Measurements from ENCODE around the gene NFE2L2. TPM values are rescaled to one million over a fixed set of nuclear protein-coding genes. Genes with fewer than 3 reads are reported as not detected.

NFE2L2 gene
- total RNA-seq, 1 experiment from 2014 or later: 104 TPM

GRCh38 chr2:177193240-177193639, 71.3 kb downstream of the NFE2L2 start:
- intact Hi-C loops (cut with micrococcal nuclease; ENCODE audit: unreplicated experiment): no loop called here
- POLR2A ChIA-PET: no interaction called here
- BruUV-seq (replicated peaks): no TSS peak

GRCh38 chr2:177192788-177193187, 71.7 kb downstream of the NFE2L2 start:
- DNase-seq (ENCODE audit: low read depth, low spot score) (no peak), ATAC-seq (no peak)
- POLR2A ChIA-PET: no interaction called here
- H3K36me3 ChIP-seq (ENCODE audit: control insufficient read depth, insufficient read depth, low read length): no peaks in the 10 kb centered on the region
- no peak overlapping the region for H3K4me3 ChIP-seq (ENCODE audit: low read depth in 2 of 2, low read length in 2 of 2)
- no peaks in the 10 kb centered on the region for H3K9me3 ChIP-seq (ENCODE audit: control insufficient read depth, insufficient read depth, low read depth, low read length)
- no peak overlapping the region for H3K27ac ChIP-seq (ENCODE audit: low read length)
- BruUV-seq (replicated peaks): no TSS peak
- no peaks in the 10 kb centered on the region for H3K27me3 ChIP-seq (ENCODE audit: control insufficient read depth, insufficient read depth, low read length)
- TF ChIP-seq REST (IDR thresholded peaks at IDR 0.05; ENCODE audit: insufficient read depth in 1 of 2, low read depth in 2 of 2, low read length in 1 of 2) (no peak), SIN3A (IDR thresholded peaks at IDR 0.05; ENCODE audit: borderline replicate concordance, insufficient read depth, low read depth, low read length) (no peak), CTCF (IDR thresholded peaks at IDR 0.05) (no peak), TCF7L2 (IDR thresholded peaks at IDR 0.05; ENCODE audit: low read depth, low read length) (no peak), POLR2AphosphoS5 (IDR thresholded peaks at IDR 0.05; ENCODE audit: low read depth, low read length) (no peak)
- in situ Hi-C loops (cut with HindIII; ENCODE audit: low pct_unique_long_range_greater_than_20kb, low sequenced_read_pairs): no loop called here
- CTCF ChIA-PET: no interaction called here
- intact Hi-C loops (cut with micrococcal nuclease; ENCODE audit: unreplicated experiment): no loop called here
- no peaks in the 10 kb centered on the region; the same call in 1 of the 2 replicates for H3K4me1 ChIP-seq (ENCODE audit: control insufficient read depth, insufficient read depth, low read length)

More at GRCh38 chr2:177193240-177193639, 71.3 kb downstream of the NFE2L2 start:
- H3K4me3 ChIP-seq (ENCODE audit: low read depth in 2 of 2, low read length in 2 of 2): no peak overlapping the region
- ATAC-seq (no peak), DNase-seq (ENCODE audit: low read depth, low spot score) (no peak)
- CTCF ChIA-PET: no interaction called here
- in situ Hi-C loops (cut with HindIII; ENCODE audit: low pct_unique_long_range_greater_than_20kb, low sequenced_read_pairs): no loop called here
- TF ChIP-seq REST (IDR thresholded peaks at IDR 0.05; ENCODE audit: insufficient read depth in 1 of 2, low read depth in 2 of 2, low read length in 1 of 2) (no peak), SIN3A (IDR thresholded peaks at IDR 0.05; ENCODE audit: borderline replicate concordance, insufficient read depth, low read depth, low read length) (no peak), POLR2AphosphoS5 (IDR thresholded peaks at IDR 0.05; ENCODE audit: low read depth, low read length) (no peak), CTCF (IDR thresholded peaks at IDR 0.05) (no peak), TCF7L2 (IDR thresholded peaks at IDR 0.05; ENCODE audit: low read depth, low read length) (no peak)
- H3K4me1 ChIP-seq (ENCODE audit: control insufficient read depth, insufficient read depth, low read length): no peaks in the 10 kb centered on the region; the same call in 1 of the 2 replicates
- H3K36me3 ChIP-seq (ENCODE audit: control insufficient read depth, insufficient read depth, low read length): no peaks in the 10 kb centered on the region
- no peaks in the 10 kb centered on the region for H3K27me3 ChIP-seq (ENCODE audit: control insufficient read depth, insufficient read depth, low read length)
- H3K27ac ChIP-seq (ENCODE audit: low read length): no peak overlapping the region
- H3K9me3 ChIP-seq (ENCODE audit: control insufficient read depth, insufficient read depth, low read depth, low read length): no peaks in the 10 kb centered on the region

Data from Panc1 (cell line).